ENCODE data around the gene RAB6B.
"Not testable (repeated sequence)": the region's sequence is repeated elsewhere in the genome, so short reads cannot be mapped to it uniquely, and the experiment has no call there.

RAB6B gene

GRCh38 chr3:133820889-133821675, 74.6 kb downstream of the RAB6B start:
- DNase-seq (ENCODE audit: low read depth in 1 of 2, low spot score in 1 of 2) = no peak

GRCh38 chr3:133820129-133820528, 75.6 kb downstream of the RAB6B start:
- DNase-seq (ENCODE audit: low read depth in 1 of 2, low spot score in 1 of 2) = no peak

- no peak for DNase-seq (ENCODE audit: low read depth in 1 of 2, low spot score in 1 of 2)
Observed at GRCh38 chr3:133815386-133815785, 80.3 kb downstream of the RAB6B start.

GRCh38 chr3:133812872-133813271, 82.8 kb downstream of the RAB6B start:
- no peak for DNase-seq (ENCODE audit: low read depth in 1 of 2, low spot score in 1 of 2)

GRCh38 chr3:133805702-133806475, 89.8 kb downstream of the RAB6B start, which contains the start of gene SRPRB:
SRPRB (plus strand) TSS chr3:133805815; CDS start chr3:133805849, 34 bp downstream.
- peak; percentile 88 to 95 for DNase-seq (ENCODE audit: low read depth in 1 of 2, low spot score in 1 of 2)

- no peak for DNase-seq (ENCODE audit: low read depth in 1 of 2, low spot score in 1 of 2)
Observed at GRCh38 chr3:133805384-133805701, 90.3 kb downstream of the RAB6B start.

- no peak for DNase-seq (ENCODE audit: low read depth in 1 of 2, low spot score in 1 of 2)
Observed at GRCh38 chr3:133804896-133805295, 90.8 kb downstream of the RAB6B start.

GRCh38 chr3:133803469-133803868, 92.2 kb downstream of the RAB6B start:
- no peak for DNase-seq (ENCODE audit: low read depth in 1 of 2, low spot score in 1 of 2)

GRCh38 chr3:133799794-133800585, 95.7 kb downstream of the RAB6B start:
- no peak for DNase-seq (ENCODE audit: low read depth in 1 of 2, low spot score in 1 of 2)

GRCh38 chr3:133797396-133798105, 98.1 kb downstream of the RAB6B start:
- no peak for DNase-seq (ENCODE audit: low read depth in 1 of 2, low spot score in 1 of 2)

GRCh38 chr3:133792171-133792763, 103.4 kb downstream of the RAB6B start:
- DNase-seq (ENCODE audit: low read depth in 1 of 2, low spot score in 1 of 2) = no peak

GRCh38 chr3:133788024-133788423, 107.7 kb downstream of the RAB6B start:
- DNase-seq (ENCODE audit: low read depth in 1 of 2, low spot score in 1 of 2) = no peak

GRCh38 chr3:133783762-133784161, 111.9 kb downstream of the RAB6B start:
- no peak for DNase-seq (ENCODE audit: low read depth in 1 of 2, low spot score in 1 of 2)

- no peak for DNase-seq (ENCODE audit: low read depth in 1 of 2, low spot score in 1 of 2)
Observed at GRCh38 chr3:133782454-133782853, 113.2 kb downstream of the RAB6B start.

GRCh38 chr3:133781570-133781969, 114.1 kb downstream of the RAB6B start:
- no peak for DNase-seq (ENCODE audit: low read depth in 1 of 2, low spot score in 1 of 2)

- DNase-seq (ENCODE audit: low read depth in 1 of 2, low spot score in 1 of 2) = not testable (repeated sequence)
Observed at GRCh38 chr3:133780756-133781155, 114.9 kb downstream of the RAB6B start.

- DNase-seq (ENCODE audit: low read depth in 1 of 2, low spot score in 1 of 2) = no peak
Observed at GRCh38 chr3:133779626-133780203, 116.0 kb downstream of the RAB6B start.

GRCh38 chr3:133777807-133778568, 117.7 kb downstream of the RAB6B start:
- no peak for DNase-seq (ENCODE audit: low read depth in 1 of 2, low spot score in 1 of 2)

GRCh38 chr3:133776794-133777438, 118.8 kb downstream of the RAB6B start:
- no peak for DNase-seq (ENCODE audit: low read depth in 1 of 2, low spot score in 1 of 2)

Data from activated T-helper 1 cell treated with anti-CD3 and anti-CD28 coated beads, Interleukin-2, amount 50 U/mL, for 16 hours (primary cell).